NCI-H2107 treated with DMSO at 0.1 percent for 48 hours (cell line): ENCODE measurements around the gene GRB10.
"Not testable (repeated sequence)": the region's sequence is repeated elsewhere in the genome, so short reads cannot be mapped to it uniquely, and the experiment has no call there.

Experiments
- DNase-seq: peaks from one replicate; lab custom pipeline; 2025; ENCODE audit not compliant: unreplicated experiment; lab: John Stamatoyannopoulos, UW

The GRB10 gene

GRCh38 chr7:50779427-50779826, 3.3 kb downstream of the GRB10 start:
- DNase-seq, result peak; percentile 19

- no peak for DNase-seq
These were observed 4.5 kb downstream of the GRB10 start for GRCh38 chr7:50778189-50778588.

- no peak for DNase-seq
These were observed 6.9 kb downstream of the GRB10 start for GRCh38 chr7:50775836-50776235.

- DNase-seq, result no peak
These were observed 7.5 kb downstream of the GRB10 start for GRCh38 chr7:50775231-50775630.

GRCh38 chr7:50774319-50774718, 8.4 kb downstream of the GRB10 start:
- DNase-seq, result no peak

- not testable (repeated sequence) for DNase-seq
These were observed 9.6 kb downstream of the GRB10 start for GRCh38 chr7:50773071-50773470.

GRCh38 chr7:50771120-50772002, 11.3 kb downstream of the GRB10 start:
- no peak for DNase-seq

- no peak for DNase-seq
These were observed 13.9 kb downstream of the GRB10 start for GRCh38 chr7:50768485-50769474.

GRCh38 chr7:50766849-50767207, 15.9 kb downstream of the GRB10 start:
- no peak for DNase-seq

- DNase-seq, result no peak
These were observed 16.4 kb downstream of the GRB10 start for GRCh38 chr7:50766106-50766848.

GRCh38 chr7:50762337-50762736, 20.4 kb downstream of the GRB10 start:
- no peak for DNase-seq

GRCh38 chr7:50761713-50762112, 21.0 kb downstream of the GRB10 start:
- DNase-seq, result no peak

GRCh38 chr7:50757703-50758390, 24.8 kb downstream of the GRB10 start:
- no peak for DNase-seq

GRCh38 chr7:50756180-50756579, 26.5 kb downstream of the GRB10 start:
- DNase-seq, result no peak

- no peak for DNase-seq
These were observed 28.0 kb downstream of the GRB10 start for GRCh38 chr7:50754684-50755083.

GRCh38 chr7:50754241-50754640, 28.5 kb downstream of the GRB10 start:
- DNase-seq, result no peak

GRCh38 chr7:50752422-50752821, 30.3 kb downstream of the GRB10 start:
- no peak for DNase-seq

GRCh38 chr7:50751146-50751545, 31.6 kb downstream of the GRB10 start:
- no peak for DNase-seq

GRCh38 chr7:50749896-50750295, 32.8 kb downstream of the GRB10 start:
- no peak for DNase-seq

- DNase-seq, result no peak
These were observed 34.2 kb downstream of the GRB10 start for GRCh38 chr7:50748472-50748871.

- no peak for DNase-seq
These were observed 36.9 kb downstream of the GRB10 start for GRCh38 chr7:50745835-50746234.
